AG09319 (cell line): ENCODE results near the gene ELOA.
"Not testable (repeated sequence)": the region's sequence is repeated elsewhere in the genome, so short reads cannot be mapped to it uniquely, and the experiment has no call there.

Experiments
- DNase-seq: peaks from one replicate; pipeline ENCODE4 v3.0.0-alpha.2; 2010; ENCODE audit warnings: low read depth; ENCODE audit errors: extremely low read depth
- CTCF ChIP-seq: IDR thresholded peaks from 2 replicates; pipeline ENCODE4 v1.5.1; 2011; ENCODE audit warnings: low read depth, mild to moderate bottlenecking, inconsistent platforms, low read length, moderate library complexity

The ELOA gene

GRCh38 chr1:23788695-23789094 lies 45.4 kb downstream of the ELOA start:
- TF ChIP-seq CTCF: no peak

GRCh38 chr1:23790696-23791515 lies 47.6 kb downstream of the ELOA start, which contains the start of gene LYPLA2:
Gene LYPLA2 (plus strand): TSS chr1:23791145. CDS start chr1:23792683, 1,538 bp downstream.
- TF ChIP-seq CTCF: no peak

More at GRCh38 chr1:23788695-23789094, 45.4 kb downstream of the ELOA start:
- DNase-seq: no peak

GRCh38 chr1:23791516-23792047 lies 48.3 kb downstream of the ELOA start:
- DNase-seq: no peak
- TF ChIP-seq CTCF: no peak

More at GRCh38 chr1:23790696-23791515, 47.6 kb downstream of the ELOA start, which contains the start of gene LYPLA2:
- peak; percentile 68 for DNase-seq

DNA sequence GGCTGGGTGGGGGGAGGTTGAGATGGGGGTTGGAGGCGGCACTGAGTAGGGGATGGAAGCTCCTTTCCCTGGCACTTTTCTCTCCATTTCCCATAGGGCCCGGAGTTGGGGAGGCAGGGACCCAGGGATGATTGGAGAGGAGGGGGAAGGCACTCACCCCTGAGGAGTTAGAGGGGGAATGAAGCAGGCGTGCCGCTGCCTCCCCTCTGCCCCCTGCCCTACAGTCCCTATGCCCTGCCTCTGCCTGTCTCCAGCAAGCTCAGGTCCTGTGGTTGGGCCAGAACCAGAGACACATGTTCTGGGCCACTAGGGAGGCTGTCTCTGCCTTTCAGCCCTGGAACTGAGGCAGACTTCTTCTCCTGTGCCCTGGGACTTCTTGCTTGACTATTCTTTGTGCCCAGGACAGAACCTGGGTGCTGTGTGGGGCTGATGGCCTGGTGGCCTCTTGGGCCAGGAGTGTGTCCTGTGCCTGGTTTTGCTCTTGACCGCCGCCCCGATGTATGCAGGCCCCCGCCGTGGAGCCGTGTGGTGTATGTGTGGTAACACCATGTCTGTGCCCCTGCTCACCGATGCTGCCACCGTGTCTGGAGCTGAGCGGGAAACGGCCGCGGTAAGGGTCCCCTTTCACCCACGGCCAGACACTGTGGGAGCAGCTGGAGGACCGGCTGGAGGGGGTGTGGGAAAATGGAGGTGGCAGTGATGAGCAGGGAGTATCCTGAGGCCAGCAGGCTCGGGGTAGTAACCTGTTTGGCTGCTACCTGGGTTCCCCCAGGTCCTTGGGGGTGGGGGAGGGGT lies 49.1 kb downstream of the ELOA start:
- no peak for TF ChIP-seq CTCF
- no peak for DNase-seq

- TF ChIP-seq CTCF: no peak
- no peak for DNase-seq
These were observed 49.9 kb downstream of the ELOA start for GRCh38 chr1:23793018-23793781.

DNA sequence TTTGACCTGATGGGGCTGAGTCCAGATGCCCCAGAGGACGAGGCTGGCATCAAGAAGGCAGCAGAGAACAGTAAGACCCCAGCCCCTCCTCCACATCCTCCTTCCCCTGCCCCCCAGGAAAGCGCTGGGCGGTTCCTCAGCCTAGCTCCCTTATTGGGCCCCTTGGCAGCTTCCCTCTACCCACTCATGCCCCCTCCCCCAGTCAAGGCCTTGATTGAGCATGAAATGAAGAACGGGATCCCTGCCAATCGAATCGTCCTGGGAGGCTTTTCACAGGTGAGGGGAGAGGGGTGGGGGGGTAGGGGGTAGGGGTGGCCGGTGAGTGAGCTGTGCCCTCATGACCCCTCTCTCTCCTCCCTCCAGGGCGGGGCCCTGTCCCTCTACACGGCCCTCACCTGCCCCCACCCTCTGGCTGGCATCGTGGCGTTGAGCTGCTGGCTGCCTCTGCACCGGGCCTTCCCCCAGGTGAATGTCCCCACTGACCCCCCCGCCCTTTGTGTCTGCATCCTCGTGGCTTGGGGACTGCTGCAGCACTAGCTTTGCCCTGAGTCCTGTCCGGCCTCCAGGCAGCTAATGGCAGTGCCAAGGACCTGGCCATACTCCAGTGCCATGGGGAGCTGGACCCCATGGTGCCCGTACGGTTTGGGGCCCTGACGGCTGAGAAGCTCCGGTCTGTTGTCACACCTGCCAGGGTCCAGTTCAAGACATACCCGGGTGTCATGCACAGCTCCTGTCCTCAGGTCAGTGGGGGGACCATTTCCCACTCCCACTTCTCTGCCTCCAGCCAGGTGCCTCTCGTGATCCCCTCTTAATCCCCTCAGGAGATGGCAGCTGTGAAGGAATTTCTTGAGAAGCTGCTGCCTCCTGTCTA lies 50.8 kb downstream of the ELOA start:
- TF ChIP-seq CTCF: no peak
- DNase-seq: no peak

DNA sequence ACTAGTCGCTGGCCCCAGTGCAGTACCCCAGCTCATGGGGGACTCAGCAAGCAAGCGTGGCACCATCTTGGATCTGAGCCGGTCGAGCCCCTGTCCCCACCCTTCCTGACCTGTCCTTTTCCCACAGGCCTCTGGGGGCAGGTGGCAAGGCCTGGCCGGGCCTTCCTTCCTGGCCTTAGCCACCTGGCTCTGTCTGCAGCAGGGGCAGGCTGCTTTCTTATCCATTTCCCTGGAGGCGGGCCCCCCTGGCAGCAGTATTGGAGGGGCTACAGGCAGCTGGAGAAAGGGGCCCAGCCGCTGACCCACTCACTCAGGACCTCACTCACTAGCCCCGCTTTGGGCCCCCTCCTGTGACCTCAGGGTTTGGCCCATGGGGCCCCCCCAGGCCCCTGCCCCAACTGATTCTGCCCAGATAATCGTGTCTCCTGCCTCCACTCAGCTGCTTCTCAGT lies 51.5 kb downstream of the ELOA start:
- DNase-seq: not testable (repeated sequence)
